Trophoblast cell (in vitro differentiated cells and primary cell): ENCODE data around the gene PRKCE.

Experiments
- DNase-seq, 2 donors: peaks; one replicate each; pipeline ENCODE4 v3.0.0-alpha.2; 2016
- H2AFZ ChIP-seq: 2 replicates; pipeline ENCODE4 v1.6.1; 2013; ENCODE audit warnings: low read length, moderate library complexity, mild to moderate bottlenecking; ENCODE audit not compliant: insufficient read depth, poor library complexity
- H2AK5ac ChIP-seq: 2 replicates; pipeline ENCODE4 v1.6.1; 2013; ENCODE audit warnings: mild to moderate bottlenecking, low read length
- H2BK120ac ChIP-seq: 2 replicates; pipeline ENCODE4 v1.6.1; 2013; ENCODE audit warnings: low read length, mild to moderate bottlenecking, moderate library complexity; ENCODE audit not compliant: insufficient read depth, poor library complexity
- H2BK12ac ChIP-seq: 2 replicates; pipeline ENCODE4 v1.6.1; 2013; ENCODE audit warnings: mild to moderate bottlenecking, low read length, moderate library complexity
- H2BK5ac ChIP-seq: 2 replicates; pipeline ENCODE4 v1.6.1; 2013; ENCODE audit warnings: low read length, low read depth, moderate library complexity, mild to moderate bottlenecking; ENCODE audit not compliant: poor library complexity
- H3K14ac ChIP-seq: 2 replicates; pipeline ENCODE4 v1.6.1; 2013; ENCODE audit warnings: mild to moderate bottlenecking, low read length
- H3K18ac ChIP-seq: 2 replicates; pipeline ENCODE4 v1.6.1; 2013; ENCODE audit warnings: mild to moderate bottlenecking, low read length
- H3K23ac ChIP-seq: 2 replicates; pipeline ENCODE4 v1.6.1; 2013; ENCODE audit warnings: low read length
- H3K27ac ChIP-seq: 2 replicates; pipeline ENCODE4 v1.5.1; 2013; ENCODE audit warnings: low read depth, mild to moderate bottlenecking, inconsistent platforms, low read length, moderate library complexity
- H3K27me3 ChIP-seq: 2 replicates; pipeline ENCODE4 v1.6.1; 2013; ENCODE audit warnings: inconsistent platforms, mild to moderate bottlenecking, low read length, moderate library complexity; ENCODE audit not compliant: insufficient read depth
- H3K36me3 ChIP-seq, 2 experiments: 1 replicate in 1 of 2; 2 replicates in 1 of 2; pipeline ENCODE4 v1.6.1; 2013; ENCODE audit warnings: low read length in 2 of 2, mild to moderate bottlenecking in 2 of 2, moderate library complexity in 1 of 2; ENCODE audit not compliant: insufficient read depth in 2 of 2, control insufficient read depth in 1 of 2
- H3K4ac ChIP-seq: 2 replicates; pipeline ENCODE4 v1.6.1; 2013; ENCODE audit warnings: low read depth, mild to moderate bottlenecking, low read length, moderate library complexity
- H3K4me1 ChIP-seq, 2 experiments: 1 replicate in 1 of 2; 2 replicates in 1 of 2; pipeline ENCODE4 v1.6.1; 2013; ENCODE audit warnings: low read length in 2 of 2, mild to moderate bottlenecking in 2 of 2, moderate library complexity in 1 of 2; ENCODE audit not compliant: insufficient read depth in 2 of 2, control insufficient read depth in 1 of 2
- H3K4me2 ChIP-seq: 2 replicates; pipeline ENCODE4 v1.6.1; 2013; ENCODE audit warnings: inconsistent platforms, mild to moderate bottlenecking, low read length, moderate library complexity
- H3K4me3 ChIP-seq: 2 replicates; pipeline ENCODE4 v1.5.1; 2013; ENCODE audit warnings: mild to moderate bottlenecking, low read depth, low read length, inconsistent platforms
- H3K79me1 ChIP-seq: one replicate; pipeline ENCODE4 v1.6.1; 2013; ENCODE audit warnings: low read length
- H3K79me2 ChIP-seq: 2 replicates; pipeline ENCODE4 v1.6.1; 2013; ENCODE audit warnings: low read length, mild to moderate bottlenecking; ENCODE audit not compliant: control insufficient read depth, insufficient read depth, poor library complexity
- H3K9ac ChIP-seq: 2 replicates; pipeline ENCODE4 v1.6.1; 2013; ENCODE audit warnings: mild to moderate bottlenecking, low read length
- H3K9me3 ChIP-seq: 2 replicates; pipeline ENCODE4 v1.6.1; 2013; ENCODE audit warnings: low read depth, mild to moderate bottlenecking, control low read depth, inconsistent platforms, low read length; ENCODE audit not compliant: insufficient read depth
- H4K12ac ChIP-seq: 2 replicates; pipeline ENCODE4 v1.6.1; 2013; ENCODE audit warnings: low read depth, mild to moderate bottlenecking, low read length, moderate library complexity
- H4K8ac ChIP-seq: 2 replicates; pipeline ENCODE4 v1.6.1; 2013; ENCODE audit warnings: low read depth, mild to moderate bottlenecking, low read length, moderate library complexity
- H4K91ac ChIP-seq: one replicate; pipeline ENCODE4 v1.6.1; 2013; ENCODE audit warnings: low read depth, mild to moderate bottlenecking, low read length, moderate library complexity
- whole genome bisulfite sequencing: extraction: QIAGEN DNeasy Blood & Tissue Kit; methylation state at CpG from one replicate; pipeline ENCODE4 v1.1.7; 2013; ENCODE audit warnings: missing lambda C conversion rate; ENCODE audit not compliant: insufficient read length, insufficient coverage; ENCODE audit errors: extremely low coverage; 5-methylcytosine and 5-hydroxymethylcytosine counted together

Gene PRKCE

DNA sequence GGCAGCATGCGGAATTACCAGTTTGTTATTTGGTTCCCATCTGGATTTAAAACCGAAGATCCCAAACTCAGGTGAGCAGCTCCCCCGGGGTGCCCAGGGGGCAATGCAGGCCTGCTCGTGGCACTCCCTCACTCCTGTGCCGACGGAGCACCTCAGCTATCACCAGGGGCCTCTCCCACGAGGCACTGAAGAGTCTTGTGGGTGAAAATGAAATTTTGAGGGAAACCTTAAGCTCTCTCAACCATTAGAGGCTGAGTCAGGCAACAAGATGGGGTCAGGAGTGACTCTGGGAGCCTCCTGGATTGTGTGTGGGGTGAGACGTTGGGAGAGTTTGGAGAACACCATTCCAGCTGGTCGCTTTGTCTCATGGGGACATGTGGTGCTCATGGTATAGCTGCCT lies 189.0 kb downstream of the PRKCE start:
- Histone ChIP-seq H2BK5ac (no peak overlapping the region), H2AFZ (no peak overlapping the region), H4K12ac (no peak overlapping the region), H3K18ac (no peak overlapping the region), H3K9ac (no peak overlapping the region), H3K4me2 (no peak overlapping the region), H3K79me1 (no peaks in the 10 kb centered on the region), H3K36me3 (no peaks in the 10 kb centered on the region), H2AK5ac (no peak overlapping the region), H3K79me2 (no peaks in the 10 kb centered on the region), H3K4ac (no peak overlapping the region), H3K4me1 (no peaks in the 10 kb centered on the region), H3K27me3 (no peaks in the 10 kb centered on the region), H3K23ac (no peak overlapping the region), H2BK12ac (no peak overlapping the region), H3K4me3 (no peak overlapping the region), H2BK120ac (no peak overlapping the region), H3K9me3 (no peaks in the 10 kb centered on the region), H3K27ac (no peak overlapping the region), H4K8ac (no peak overlapping the region), H4K91ac (no peak overlapping the region), H3K14ac (no peak overlapping the region)
- no CpG with 5 or more reads among the region's 9 CpGs for WGBS
- DNase-seq = no peak

DNA sequence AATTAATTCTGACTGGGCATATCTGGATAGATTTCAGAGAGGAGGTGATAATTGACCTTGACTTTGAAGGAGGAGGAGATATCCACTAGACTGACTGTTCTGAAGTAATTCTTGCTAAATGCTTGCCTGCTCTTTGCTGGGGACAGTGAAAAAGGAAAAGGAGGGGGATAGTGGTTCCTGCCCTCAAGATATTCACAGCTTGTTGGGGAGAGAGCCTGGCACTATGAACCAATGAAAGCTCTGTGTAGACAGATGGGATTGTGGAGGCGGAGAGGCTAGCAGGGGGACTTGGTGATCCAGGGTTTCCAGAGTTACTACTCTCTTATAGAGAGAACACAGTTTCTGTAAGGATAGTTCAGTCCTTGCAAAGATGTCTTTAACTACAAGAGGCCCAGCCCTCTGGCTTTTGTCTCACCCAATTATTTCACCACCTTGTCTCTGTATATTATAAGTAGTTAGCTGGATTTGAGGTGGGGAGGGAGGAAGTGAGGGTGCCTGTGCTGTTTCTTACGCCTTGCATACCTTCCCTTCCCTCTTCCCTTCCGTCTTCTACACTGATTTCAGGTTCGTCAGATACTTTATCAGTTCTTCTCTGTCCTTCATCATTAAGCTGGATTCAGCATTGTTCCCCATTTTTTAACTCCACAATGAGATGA lies 190.4 kb downstream of the PRKCE start:
- Histone ChIP-seq H2BK5ac (no peak overlapping the region), H3K79me2 (no peaks in the 10 kb centered on the region), H3K14ac (no peak overlapping the region), H3K18ac (no peak overlapping the region), H2BK12ac (no peak overlapping the region), H3K4me1 (no peaks in the 10 kb centered on the region), H2BK120ac (no peak overlapping the region), H4K8ac (no peak overlapping the region), H4K12ac (no peak overlapping the region), H3K9me3 (no peaks in the 10 kb centered on the region), H4K91ac (no peak overlapping the region), H3K27ac (no peak overlapping the region), H3K79me1 (no peaks in the 10 kb centered on the region), H3K36me3 (no peaks in the 10 kb centered on the region), H3K27me3 (no peaks in the 10 kb centered on the region), H3K4me3 (no peak overlapping the region), H2AK5ac (no peak overlapping the region), H3K4me2 (no peak overlapping the region), H3K23ac (no peak overlapping the region), H3K9ac (no peak overlapping the region), H2AFZ (no peak overlapping the region), H3K4ac (no peak overlapping the region)
- DNase-seq = no peak
- WGBS = no CpG with 5 or more reads among the region's 4 CpGs

DNA sequence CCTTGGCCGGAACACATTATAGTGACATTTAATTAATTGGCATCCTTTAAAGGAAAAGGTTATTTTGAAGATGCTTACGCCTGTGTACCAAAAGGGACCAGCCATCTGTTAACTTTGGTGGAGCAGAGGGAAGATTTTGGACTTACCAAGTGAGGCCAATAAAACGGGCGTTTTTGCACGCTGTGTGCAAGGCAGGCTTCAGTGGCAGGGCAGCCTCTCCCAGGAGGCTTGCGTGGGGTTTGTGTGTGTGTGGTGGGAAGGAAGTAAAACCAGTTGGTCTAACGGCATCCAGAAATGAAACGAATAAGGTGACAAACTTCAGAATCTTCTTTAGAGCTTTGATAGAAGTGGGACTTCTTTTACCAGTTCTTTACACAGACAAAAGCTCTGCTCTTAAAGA lies 191.7 kb downstream of the PRKCE start:
- DNase-seq = no peak
- Histone ChIP-seq H2BK120ac (no peak overlapping the region), H3K4ac (no peak overlapping the region), H3K36me3 (no peaks in the 10 kb centered on the region), H3K27me3 (no peaks in the 10 kb centered on the region), H2BK12ac (no peak overlapping the region), H3K14ac (no peak overlapping the region), H4K91ac (no peak overlapping the region), H3K9ac (no peak overlapping the region), H3K4me2 (no peak overlapping the region), H2AFZ (no peak overlapping the region), H4K8ac (no peak overlapping the region), H3K4me1 (no peaks in the 10 kb centered on the region), H2AK5ac (no peak overlapping the region), H4K12ac (no peak overlapping the region), H3K23ac (no peak overlapping the region), H3K27ac (no peak overlapping the region), H3K4me3 (no peak overlapping the region), H2BK5ac (no peak overlapping the region), H3K79me1 (no peaks in the 10 kb centered on the region), H3K9me3 (no peaks in the 10 kb centered on the region), H3K18ac (no peak overlapping the region), H3K79me2 (no peaks in the 10 kb centered on the region)
- no CpG with 5 or more reads among the region's 8 CpGs for WGBS

DNA sequence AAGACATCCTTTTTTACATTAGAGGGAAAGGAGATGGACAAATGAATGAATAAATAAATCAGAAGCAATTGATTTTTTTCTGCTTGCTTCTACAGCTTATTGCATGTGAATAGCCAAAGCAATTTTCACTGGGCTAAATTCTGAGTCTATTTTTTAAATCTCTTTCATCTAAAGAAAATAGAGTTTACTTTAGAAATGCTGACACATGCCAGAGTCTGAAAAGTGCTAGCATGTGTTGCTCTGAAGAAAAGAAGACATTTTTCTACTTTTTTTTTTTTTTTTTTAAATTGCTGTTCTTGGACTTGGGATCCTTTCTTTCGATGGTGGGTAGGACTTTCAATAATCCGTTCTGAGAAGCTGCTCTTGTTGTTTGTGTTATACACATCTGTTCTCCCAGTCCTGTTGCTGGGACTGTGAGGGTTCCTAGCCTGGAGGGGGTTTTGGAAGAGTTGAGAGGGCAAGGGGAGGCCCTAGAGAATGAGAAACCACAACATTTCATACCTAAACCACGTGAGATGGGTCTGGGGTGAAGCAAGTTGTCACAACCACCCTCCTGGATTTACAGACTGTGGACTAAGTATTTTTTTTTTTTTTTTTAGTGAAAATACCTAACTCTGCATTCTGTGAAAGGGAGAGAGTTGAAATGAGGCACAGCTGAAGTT lies 193.5 kb downstream of the PRKCE start:
- no peak for DNase-seq
- WGBS = no CpG with 5 or more reads among the region's 3 CpGs
- H3K27ac ChIP-seq = no peak overlapping the region

More for the DNA sequence above, 193.5 kb downstream of the PRKCE start:
- Histone ChIP-seq H3K4me3 (no peak overlapping the region), H2AFZ (no peak overlapping the region), H3K4ac (no peak overlapping the region), H2BK12ac (no peak overlapping the region), H3K27me3 (no peaks in the 10 kb centered on the region), H4K91ac (no peak overlapping the region), H2AK5ac (no peak overlapping the region), H2BK5ac (no peak overlapping the region), H2BK120ac (no peak overlapping the region), H3K4me2 (no peak overlapping the region), H3K18ac (no peak overlapping the region), H3K23ac (no peak overlapping the region), H4K12ac (no peak overlapping the region), H3K14ac (no peak overlapping the region), H3K9ac (no peak overlapping the region), H3K79me1 (peaks cover 3% of the 10 kb centered on the region), H3K9me3 (no peaks in the 10 kb centered on the region), H3K4me1 (peaks cover 6% of the 10 kb centered on the region in 2 experiments), H4K8ac (no peak overlapping the region), H3K36me3 (no peaks in the 10 kb centered on the region), H3K79me2 (no peaks in the 10 kb centered on the region)
